Measurements from ENCODE around the gene FIBP.
"Not testable (repeated sequence)": the region's sequence is repeated elsewhere in the genome, so short reads cannot be mapped to it uniquely, and the experiment has no call there.

FIBP gene

GRCh38 chr11:65857853-65858680, 30.2 kb downstream of the FIBP start, which contains the start of gene CFL1:
Gene CFL1, minus strand, starts transcription at chr11:65858180. Its CDS starts 81 bp downstream, at chr11:65858099.
- DNase-seq: peak; percentile 97

DNA sequence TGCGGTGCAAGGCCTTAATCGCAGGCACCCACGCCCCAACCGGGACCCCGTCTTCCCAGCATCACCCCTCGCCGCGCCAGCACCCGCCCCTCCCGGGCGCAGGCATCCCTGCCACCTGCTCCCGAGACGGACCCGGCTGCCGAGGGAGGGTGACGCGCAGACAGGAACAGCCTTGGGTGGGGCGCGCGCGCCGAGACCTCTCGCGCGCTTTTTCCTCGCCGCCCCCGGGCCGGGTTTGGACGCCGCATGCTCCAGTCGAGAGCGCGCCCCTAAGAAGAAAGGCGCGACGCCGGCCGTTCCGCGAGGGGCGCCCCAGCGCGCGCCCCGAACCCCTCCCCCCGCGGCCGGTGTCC, 30.8 kb downstream of the FIBP start:
- peak; percentile 65 for DNase-seq

GRCh38 chr11:65856689-65857499, 31.4 kb downstream of the FIBP start:
- DNase-seq: peak; percentile 82

GRCh38 chr11:65855927-65856363, 32.3 kb downstream of the FIBP start:
- no peak for DNase-seq

DNA sequence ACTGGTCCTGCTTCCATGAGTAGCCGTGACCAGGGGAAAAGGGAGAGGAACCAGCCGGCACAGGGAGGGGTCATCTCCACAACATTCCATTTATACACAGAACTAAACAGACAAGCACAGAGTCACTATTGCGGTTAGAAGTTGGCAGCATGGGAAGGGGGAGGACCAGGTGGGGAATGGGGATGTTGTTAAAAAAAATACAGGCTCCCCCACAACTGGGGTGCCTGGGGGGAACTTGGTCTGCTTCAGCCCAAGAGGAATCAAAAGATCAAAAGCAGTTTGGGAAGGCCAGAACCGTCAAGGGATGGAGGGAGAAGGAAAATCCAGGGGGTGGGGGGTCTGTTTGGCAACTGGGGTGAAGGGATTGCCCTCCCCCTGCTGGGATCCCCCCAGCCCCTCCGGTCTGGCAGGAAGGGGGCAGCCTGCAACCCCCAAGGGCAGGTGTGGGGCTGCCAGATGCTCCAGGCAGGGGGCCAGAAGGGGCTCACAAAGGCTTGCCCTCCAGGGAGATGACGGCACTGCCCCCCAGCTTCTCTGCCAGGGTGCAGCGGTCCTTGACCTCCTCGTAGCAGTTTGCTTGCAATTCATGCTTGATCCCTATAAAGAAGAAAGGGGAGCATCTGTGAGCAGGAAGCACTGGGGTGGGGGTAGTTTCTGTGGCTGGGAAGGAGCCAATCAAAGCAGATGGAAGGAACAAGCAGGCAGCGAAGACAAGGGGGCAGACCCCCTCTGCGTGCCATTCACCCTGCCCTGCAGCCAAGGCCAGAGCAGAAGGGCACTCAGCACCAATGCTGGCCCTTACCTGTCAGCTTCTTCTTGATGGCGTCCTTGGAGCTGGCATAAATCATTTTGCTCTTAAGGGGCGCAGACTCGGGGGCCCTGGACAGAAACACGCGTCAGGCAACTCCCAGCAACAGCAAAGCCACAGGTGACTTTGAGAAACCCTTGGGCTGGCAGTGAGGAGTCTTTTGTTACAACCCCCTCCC, 33.1 kb downstream of the FIBP start:
- DNase-seq: no peak

- DNase-seq: no peak
These were observed 34.1 kb downstream of the FIBP start for GRCh38 chr11:65854161-65854592.

GRCh38 chr11:65853246-65853979, 34.9 kb downstream of the FIBP start:
- no peak for DNase-seq

GRCh38 chr11:65852508-65853245, 35.6 kb downstream of the FIBP start:
- no peak for DNase-seq

- no peak for DNase-seq
These were observed 36.3 kb downstream of the FIBP start for GRCh38 chr11:65851811-65852507.

- DNase-seq: no peak
These were observed 37.1 kb downstream of the FIBP start for GRCh38 chr11:65851083-65851579.

DNA sequence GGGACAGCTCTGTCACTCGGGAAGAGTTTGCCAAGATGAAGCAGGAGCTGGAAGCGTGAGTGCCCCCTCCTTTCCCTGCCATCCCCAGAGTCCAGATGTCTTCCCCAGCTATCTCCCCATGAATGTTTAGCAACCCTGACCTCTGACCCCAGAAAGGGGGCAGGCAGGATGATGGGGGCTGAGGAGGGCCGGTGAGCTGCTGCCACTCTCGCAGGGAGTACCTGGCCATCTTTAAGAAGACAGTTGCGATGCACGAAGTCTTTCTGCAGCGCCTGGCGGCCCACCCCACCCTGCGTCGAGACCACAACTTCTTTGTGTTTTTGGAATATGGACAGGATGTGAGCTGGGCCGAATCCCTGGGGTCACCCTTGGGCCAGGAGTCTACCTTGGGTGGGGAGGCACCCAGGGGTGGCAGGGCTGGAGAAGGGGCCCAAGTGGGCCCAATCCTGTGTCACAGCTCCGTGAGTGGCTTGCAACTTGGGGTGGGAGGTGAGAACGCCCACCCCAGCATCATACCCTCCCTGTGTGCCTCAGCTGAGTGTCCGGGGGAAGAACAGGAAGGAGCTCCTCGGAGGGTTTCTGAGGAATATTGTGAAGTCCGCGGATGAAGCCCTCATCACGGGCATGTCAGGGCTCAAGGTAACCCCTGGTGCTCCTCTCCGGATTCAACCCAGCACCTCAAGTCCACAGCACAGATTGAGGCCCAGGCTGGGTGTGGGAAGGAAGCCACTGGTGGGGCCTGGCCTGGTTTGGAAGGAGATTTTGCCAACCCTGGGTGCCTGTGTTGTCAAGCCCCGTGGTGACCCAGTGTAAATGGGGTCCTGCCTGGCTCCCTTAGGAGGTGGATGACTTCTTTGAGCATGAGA, 37.8 kb downstream of the FIBP start:
- DNase-seq: no peak

DNA sequence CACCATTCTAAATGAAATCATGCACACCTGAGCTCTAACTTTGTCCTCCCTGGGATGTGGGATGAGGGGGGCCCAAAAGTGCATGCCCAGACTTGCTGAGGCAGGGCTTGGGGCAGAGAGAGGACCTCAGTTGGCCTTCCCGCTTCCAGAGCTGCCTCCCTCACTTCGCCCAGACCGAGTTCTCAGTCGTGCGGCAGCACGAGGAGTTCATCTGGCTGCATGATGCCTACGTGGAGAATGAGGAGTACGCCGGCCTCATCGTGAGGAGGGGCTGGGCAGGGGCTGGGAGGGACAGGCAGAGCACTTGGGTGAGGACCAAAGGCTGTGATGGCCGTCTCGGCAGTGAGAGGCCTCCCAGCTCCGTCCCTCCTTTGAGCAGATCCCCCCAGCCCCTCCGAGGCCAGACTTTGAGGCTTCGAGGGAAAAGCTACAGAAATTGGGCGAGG, 38.5 kb downstream of the FIBP start:
- DNase-seq: no peak

DNA sequence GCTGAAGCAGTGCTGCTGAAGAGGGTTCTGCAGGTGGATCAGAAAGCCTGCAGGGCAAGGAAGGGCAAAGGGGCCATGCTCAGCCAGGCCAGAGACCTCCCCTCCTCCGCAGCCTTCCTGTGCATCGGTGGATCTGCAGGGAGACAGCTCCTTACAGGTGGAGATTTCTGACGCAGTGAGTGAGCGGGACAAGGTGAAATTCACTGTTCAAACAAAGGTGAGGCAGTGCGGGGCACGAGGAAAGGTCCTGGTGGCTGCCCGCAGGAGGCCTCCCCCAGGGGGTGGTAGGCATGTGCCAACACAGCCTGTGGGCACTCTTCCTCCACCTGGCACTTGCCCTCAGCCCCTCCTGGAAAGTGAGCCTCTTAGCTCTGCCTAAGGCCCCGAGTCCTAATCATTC, 38.9 kb downstream of the FIBP start:
- DNase-seq: no peak

DNA sequence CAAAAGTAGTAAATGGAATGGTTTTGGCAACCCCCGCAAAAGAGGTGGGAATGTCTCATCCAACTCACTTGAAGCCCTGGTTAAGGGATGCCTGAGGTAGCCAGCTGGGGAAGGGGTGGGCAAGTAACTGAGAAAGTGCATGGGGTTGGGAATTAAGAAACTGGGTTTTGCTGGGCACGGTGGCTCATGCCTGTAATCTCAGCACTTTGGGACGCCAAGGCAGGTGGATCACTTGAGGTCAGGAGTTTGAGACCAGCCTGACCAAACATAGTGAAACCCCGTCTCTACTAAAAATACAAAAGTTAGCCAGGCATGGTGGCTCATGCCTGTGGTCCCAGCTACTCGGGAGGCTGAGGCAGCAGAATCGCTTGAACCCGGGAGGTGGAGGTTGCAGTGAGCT, 39.6 kb downstream of the FIBP start:
- not testable (repeated sequence) for DNase-seq

- DNase-seq: no peak
These were observed 40.5 kb downstream of the FIBP start for GRCh38 chr11:65847746-65848145.

DNA sequence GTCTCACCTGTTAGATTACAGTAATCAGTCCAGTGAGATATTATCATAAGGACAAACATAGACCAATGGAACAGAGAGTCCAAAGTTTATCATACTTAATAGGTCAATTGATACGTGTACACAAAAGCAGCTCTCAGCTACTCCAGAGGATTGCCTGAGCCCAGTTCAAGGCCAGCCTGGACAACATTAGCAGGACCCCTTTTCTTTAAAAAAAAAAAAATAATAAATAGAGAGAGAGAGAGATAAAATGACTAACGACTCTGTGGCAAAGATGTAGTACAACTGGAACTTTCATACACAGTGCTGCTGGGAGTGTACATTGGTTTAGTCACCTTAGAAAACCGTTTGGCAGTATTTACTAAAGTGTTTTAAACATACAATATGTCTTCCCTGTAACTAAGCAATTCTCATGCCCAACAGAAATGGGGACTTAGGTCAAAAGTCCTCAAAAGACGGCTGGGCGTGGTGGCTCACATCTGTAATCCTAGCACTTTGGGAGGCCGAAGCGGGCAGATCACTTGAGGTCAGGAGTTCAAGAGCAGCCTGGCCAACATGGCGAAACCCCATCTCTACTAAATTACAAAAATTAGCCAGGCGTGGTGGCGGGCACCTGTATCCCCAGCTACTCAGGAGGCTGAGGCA, 43.9 kb downstream of the FIBP start:
- no peak for DNase-seq

- DNase-seq: no peak
These were observed 44.5 kb downstream of the FIBP start for GRCh38 chr11:65843811-65844210.

DNA sequence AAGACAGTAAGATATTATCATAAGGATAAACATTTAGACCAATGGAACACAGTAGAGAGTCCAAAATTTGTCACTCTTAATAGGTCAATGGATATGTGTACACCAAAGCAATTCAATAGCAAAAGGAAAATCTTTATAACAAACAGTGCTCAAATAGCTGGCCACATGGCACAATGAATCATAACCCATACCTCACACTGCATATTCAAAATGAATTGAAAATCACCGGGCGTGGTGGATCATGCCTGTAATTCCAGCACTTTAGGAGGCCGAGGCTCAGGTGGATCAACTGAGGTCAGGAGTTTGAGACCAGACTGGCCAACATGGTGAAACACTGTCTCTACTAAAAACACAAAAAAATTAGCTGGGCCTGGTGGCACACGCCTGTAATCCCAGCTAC, 46.1 kb downstream of the FIBP start:
- no peak for DNase-seq

- no peak for DNase-seq
These were observed 54.1 kb downstream of the FIBP start for GRCh38 chr11:65834202-65834601.

All from stimulated activated CD4-positive, alpha-beta T cell treated with anti-CD3 and anti-CD28 coated beads, Interleukin-4, amount 100 ng/mL, for 1 hour (primary cell).